SU-DHL-6 (cell line): ENCODE measurements around the gene CMTM3.

Experiments
- EZH2phosphoT487 ChIP-seq: fragments of 200-600 bp; sonication (generic), shearing (Covaris generic); conservative IDR thresholded peaks from 2 replicates; pipeline ENCODE4 v1.6.1; 2018; ENCODE audit warnings: mild to moderate bottlenecking, antibody characterized with exemption, low read length, moderate library complexity, mixed read lengths
- TF ChIP-seq, protein P1 (sequence below): fragments of 200-600 bp; sonication (generic); IDR thresholded peaks from one replicate; pipeline ENCODE4 v1.5.1; 2017; ENCODE audit warnings: antibody characterized with exemption, mild to moderate bottlenecking, low read length, moderate library complexity; ENCODE audit not compliant: insufficient read depth, poor library complexity, severe bottlenecking

DNA sequence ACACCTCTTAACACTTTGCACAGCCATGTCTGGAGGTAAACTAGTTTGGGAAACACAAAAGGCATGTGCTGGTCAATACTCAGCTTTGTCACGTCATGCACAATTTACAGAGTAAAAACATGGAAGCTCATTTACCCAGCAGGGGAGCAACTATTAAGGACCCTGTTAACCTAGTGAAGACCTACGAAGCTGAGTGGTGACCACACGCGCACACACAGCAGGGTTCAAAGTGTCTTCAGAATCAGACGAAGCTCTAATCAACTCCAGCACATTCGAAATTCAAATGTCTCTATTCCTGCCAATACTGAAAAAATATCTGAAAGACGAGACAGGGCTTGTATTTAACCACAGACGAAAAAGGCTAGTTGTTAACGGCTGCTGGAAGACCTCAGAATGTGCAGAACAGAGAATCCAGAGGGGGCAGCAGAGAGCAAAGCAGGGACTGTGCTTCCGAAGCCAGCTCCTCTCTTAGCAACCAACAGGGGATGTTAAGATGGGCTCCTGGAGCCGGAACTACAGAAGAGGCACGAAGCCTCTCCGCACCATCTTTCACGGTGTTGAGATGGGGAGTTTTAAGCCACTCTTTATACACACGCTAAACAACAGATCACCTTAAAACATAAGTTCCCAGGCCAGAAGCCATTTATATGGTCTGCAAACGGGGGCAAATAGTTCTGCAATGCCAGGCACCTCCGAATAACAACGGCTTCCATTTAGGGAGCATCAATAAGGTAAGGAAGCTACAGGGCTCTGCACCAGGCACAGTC is 46.4 kb downstream of the CMTM3 start:
- TF ChIP-seq, protein P1, sequence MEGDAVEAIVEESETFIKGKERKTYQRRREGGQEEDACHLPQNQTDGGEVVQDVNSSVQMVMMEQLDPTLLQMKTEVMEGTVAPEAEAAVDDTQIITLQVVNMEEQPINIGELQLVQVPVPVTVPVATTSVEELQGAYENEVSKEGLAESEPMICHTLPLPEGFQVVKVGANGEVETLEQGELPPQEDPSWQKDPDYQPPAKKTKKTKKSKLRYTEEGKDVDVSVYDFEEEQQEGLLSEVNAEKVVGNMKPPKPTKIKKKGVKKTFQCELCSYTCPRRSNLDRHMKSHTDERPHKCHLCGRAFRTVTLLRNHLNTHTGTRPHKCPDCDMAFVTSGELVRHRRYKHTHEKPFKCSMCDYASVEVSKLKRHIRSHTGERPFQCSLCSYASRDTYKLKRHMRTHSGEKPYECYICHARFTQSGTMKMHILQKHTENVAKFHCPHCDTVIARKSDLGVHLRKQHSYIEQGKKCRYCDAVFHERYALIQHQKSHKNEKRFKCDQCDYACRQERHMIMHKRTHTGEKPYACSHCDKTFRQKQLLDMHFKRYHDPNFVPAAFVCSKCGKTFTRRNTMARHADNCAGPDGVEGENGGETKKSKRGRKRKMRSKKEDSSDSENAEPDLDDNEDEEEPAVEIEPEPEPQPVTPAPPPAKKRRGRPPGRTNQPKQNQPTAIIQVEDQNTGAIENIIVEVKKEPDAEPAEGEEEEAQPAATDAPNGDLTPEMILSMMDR: peak; percentile 92
- no peak for TF ChIP-seq EZH2phosphoT487
